ENCODE results near the gene SPACA6. TPM values are rescaled to one million over a fixed set of nuclear protein-coding genes. Genes with fewer than 3 reads are reported as not detected.

The SPACA6 gene
- total and polyA plus RNA-seq, 11 donors: 2.9 to 16.8 (median 10.2) TPM

- H3K9me3 ChIP-seq: no peaks in the 10 kb centered on the region
- H3K36me3 ChIP-seq: no peaks in the 10 kb centered on the region
- TF ChIP-seq CTCF (IDR thresholded peaks at IDR 0.05): no peak
- no peak for TF ChIP-seq POLR2A (IDR thresholded peaks at IDR 0.05)
- 67 to 77% (median 73%) methylated on average over 3 of the region's 3 CpGs for WGBS, 4 donors
- no peaks in the 10 kb centered on the region for H3K4me1 ChIP-seq
- peak in 2 of 4 donors; percentile 22 to 49 for ATAC-seq
- H3K4me3 ChIP-seq: no peak overlapping the region
- H3K27me3 ChIP-seq: peaks cover 0 to 26% (median 0%) of the 10 kb centered on the region in 9 donors
- no peak overlapping the region for H3K27ac ChIP-seq
- intact Hi-C loops (cut with DNase I): no loop called here
- peak in 1 of 5 donors; percentile 35 for DNase-seq
Observed at GRCh38 chr19:51681286-51681941, 11.7 kb upstream of the SPACA6 start.

GRCh38 chr19:51686171-51686570 lies 7.0 kb upstream of the SPACA6 start:
- intact Hi-C loops (cut with DNase I): loop anchor here in 2 of 10 donors (5.0 kb wide), 1 partner anchor 319 kb away; the partner anchor contains the start of genes CLDND2 (in 2 of the 2) and ETFB (in 2 of the 2)

GRCh38 chr19:51687791-51688670 lies 5.1 kb upstream of the SPACA6 start:
- peak; percentile 52 to 59 (median 54) for ATAC-seq
- peaks cover 0 to 45% (median 31%) of the 10 kb centered on the region in 12 donors for H3K4me1 ChIP-seq
- peaks cover 0 to 7% (median 0%) of the 10 kb centered on the region in 9 donors for H3K36me3 ChIP-seq
- intact Hi-C loops (cut with DNase I): loop anchor here in 3 of 10 donors (2.0 to 5.0 kb wide), 2 partner anchors 17 to 321 kb away; partner anchors contain the start of genes CLDND2 (in 2 of the 3) and ETFB (in 2 of the 3)
- 3 to 8% (median 4%) methylated on average over 22 of the region's 22 CpGs for WGBS, 4 donors
- H3K27ac ChIP-seq: peak overlapping the region; percentile 87 to 100 (median 98)
- DNase-seq: peak; percentile 66 to 86 (median 79)
- H3K4me3 ChIP-seq: peak overlapping the region; percentile 35 to 99 (median 93)
- H3K9me3 ChIP-seq: no peaks in the 10 kb centered on the region
- no peaks in the 10 kb centered on the region for H3K27me3 ChIP-seq
- no peak for TF ChIP-seq CTCF (IDR thresholded peaks at IDR 0.05)
- TF ChIP-seq POLR2A (IDR thresholded peaks at IDR 0.05): peak in 1 of 2 donors; percentile 37

More at GRCh38 chr19:51686171-51686570, 7.0 kb upstream of the SPACA6 start:
- no peak for ATAC-seq
- Histone ChIP-seq H3K4me3 (no peak overlapping the region), H3K27ac (peak overlapping the region in 1 of 12 donors; percentile 23), H3K4me1 (peaks cover 0 to 28% (median 14%) of the 10 kb centered on the region in 12 donors), H3K9me3 (no peaks in the 10 kb centered on the region), H3K27me3 (no peaks in the 10 kb centered on the region), H3K36me3 (no peaks in the 10 kb centered on the region)
- no peak for TF ChIP-seq POLR2A (IDR thresholded peaks at IDR 0.05)
- TF ChIP-seq CTCF (IDR thresholded peaks at IDR 0.05): no peak
- 64 to 92% (median 83%) methylated on average over 2 of the region's 2 CpGs for WGBS, 4 donors
- DNase-seq: no peak

Data from heart left ventricle (tissue), 16 donors.